AG04449 (cell line): ENCODE data around the gene ZBTB2.
"Not testable (repeated sequence)": the region's sequence is repeated elsewhere in the genome, so short reads cannot be mapped to it uniquely, and the experiment has no call there.

Experiments
- CTCF ChIA-PET: fragments of 350-600 bp; formaldehyde crosslinking; extraction: SDS; loops from one replicate; lab custom pipeline; 2021; ENCODE audit warnings: antibody characterized with exemption; lab: Yijun Ruan, JAX
- POLR2A ChIA-PET: fragments of 400-600, 350-600 bp; formaldehyde crosslinking; extraction: SDS; loops from one replicate; lab custom pipeline; 2020; ENCODE audit warnings: antibody characterized with exemption, inconsistent platforms; lab: Yijun Ruan, JAX
- DNase-seq: peaks from one replicate; pipeline ENCODE4 v3.0.0-alpha.2; 2010; ENCODE audit warnings: low read depth, low spot score
- H3K4me3 ChIP-seq: 2 replicates; pipeline ENCODE4 v1.5.1; 2011; ENCODE audit warnings: low read depth, mild to moderate bottlenecking, control low read depth, low read length
- TF ChIP-seq, protein P1 (sequence below): IDR thresholded peaks from one replicate; pipeline ENCODE4 v1.5.1; 2011; ENCODE audit warnings: mild to moderate bottlenecking, moderate library complexity, low read length, control low read depth, inconsistent platforms; ENCODE audit not compliant: insufficient read depth; ENCODE audit errors: missing control alignments

The ZBTB2 gene

DNA sequence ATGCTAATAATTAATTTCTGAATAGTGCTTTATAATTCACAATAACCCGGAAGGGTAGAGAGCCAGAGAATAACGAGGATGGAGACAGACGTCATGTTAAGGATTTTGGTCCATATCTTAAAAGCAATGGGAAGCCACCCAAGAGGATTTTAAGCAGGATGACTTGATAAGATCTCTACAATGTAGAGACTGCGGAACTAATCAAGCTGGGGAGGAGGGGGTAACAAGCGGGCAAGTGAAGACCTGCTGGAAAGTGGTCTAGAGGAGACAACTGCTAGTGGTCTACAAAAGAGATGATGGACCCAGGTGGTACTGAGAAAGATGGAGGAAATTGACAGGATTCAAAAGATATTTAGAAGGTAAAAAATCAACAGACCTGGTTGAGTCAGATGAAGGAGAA lies 7.2 kb downstream of the ZBTB2 start:
- TF ChIP-seq, protein P1, sequence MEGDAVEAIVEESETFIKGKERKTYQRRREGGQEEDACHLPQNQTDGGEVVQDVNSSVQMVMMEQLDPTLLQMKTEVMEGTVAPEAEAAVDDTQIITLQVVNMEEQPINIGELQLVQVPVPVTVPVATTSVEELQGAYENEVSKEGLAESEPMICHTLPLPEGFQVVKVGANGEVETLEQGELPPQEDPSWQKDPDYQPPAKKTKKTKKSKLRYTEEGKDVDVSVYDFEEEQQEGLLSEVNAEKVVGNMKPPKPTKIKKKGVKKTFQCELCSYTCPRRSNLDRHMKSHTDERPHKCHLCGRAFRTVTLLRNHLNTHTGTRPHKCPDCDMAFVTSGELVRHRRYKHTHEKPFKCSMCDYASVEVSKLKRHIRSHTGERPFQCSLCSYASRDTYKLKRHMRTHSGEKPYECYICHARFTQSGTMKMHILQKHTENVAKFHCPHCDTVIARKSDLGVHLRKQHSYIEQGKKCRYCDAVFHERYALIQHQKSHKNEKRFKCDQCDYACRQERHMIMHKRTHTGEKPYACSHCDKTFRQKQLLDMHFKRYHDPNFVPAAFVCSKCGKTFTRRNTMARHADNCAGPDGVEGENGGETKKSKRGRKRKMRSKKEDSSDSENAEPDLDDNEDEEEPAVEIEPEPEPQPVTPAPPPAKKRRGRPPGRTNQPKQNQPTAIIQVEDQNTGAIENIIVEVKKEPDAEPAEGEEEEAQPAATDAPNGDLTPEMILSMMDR = no peak
- H3K4me3 ChIP-seq = no peak overlapping the region
- ChIA-PET CTCF (interaction anchor here (1.5 kb wide), 1 partner anchor 50 kb away, joined by 3 read pairs; no protein-coding TSS in a partner anchor), POLR2A (no interaction called here)
- DNase-seq = no peak

DNA sequence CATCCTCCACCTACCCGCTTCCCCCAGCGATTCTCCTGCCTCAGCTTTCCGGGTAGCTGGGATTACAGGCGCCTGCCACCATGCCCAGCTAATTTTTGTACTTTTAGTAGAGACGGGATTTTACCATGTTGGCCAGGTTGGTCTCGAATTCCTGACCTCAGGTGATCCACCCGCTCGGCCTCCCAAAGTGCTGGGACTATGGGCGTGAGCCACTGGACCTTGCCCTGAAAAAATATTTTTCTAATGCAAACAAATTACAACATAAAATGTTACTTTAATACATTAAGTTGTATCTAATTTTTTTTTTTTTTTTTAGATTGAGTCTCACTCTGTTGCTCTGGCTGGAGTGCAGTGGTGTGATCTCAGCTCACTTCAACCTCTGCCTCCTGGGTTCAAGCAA lies 8.7 kb downstream of the ZBTB2 start:
- H3K4me3 ChIP-seq, POLR2A ChIA-PET, DNase-seq: not testable (repeated sequence)
- CTCF ChIA-PET = interaction anchor here (0.8 to 1.0 kb wide), 2 partner anchors 23 to 490 kb away, joined by 3 to 5 read pairs; no protein-coding TSS in a partner anchor

DNA sequence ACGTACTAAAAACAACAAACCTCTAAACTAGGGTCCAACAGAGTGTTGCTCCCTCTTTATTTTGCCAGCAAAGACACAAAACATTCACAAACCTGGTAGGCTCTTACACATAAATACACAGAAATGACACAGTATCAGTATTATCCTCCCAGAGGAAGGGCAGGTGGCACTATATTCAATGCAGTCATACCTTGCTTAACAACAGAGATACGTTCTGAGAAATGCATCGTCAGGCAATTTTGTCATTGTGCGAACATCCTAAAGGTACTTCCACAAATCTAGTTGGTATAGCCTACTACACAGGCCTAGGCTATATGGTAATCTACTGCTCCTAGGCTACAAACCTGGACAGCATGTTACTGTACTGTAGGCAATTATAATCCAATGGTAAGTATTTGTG lies 9.6 kb downstream of the ZBTB2 start:
- DNase-seq = no peak
- CTCF ChIA-PET = no interaction called here

DNA sequence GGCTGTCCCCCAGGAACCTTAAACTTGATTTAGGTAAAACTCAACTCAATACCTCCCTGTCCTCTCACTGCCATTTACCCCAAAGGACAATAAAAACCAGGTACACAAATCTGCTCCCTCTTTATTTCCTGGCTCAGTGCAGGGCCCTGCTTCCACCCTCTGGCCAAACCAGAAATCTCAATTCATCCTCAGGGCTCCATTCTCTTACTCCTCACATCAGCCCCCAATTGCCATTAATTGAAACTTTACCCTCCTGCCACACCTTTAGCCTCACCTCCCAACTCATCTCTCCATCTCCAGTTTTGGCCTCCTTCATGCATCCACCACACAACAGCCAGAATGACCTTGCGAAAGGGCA lies 10.5 kb downstream of the ZBTB2 start:
- POLR2A ChIA-PET = no interaction called here
- CTCF ChIA-PET = no interaction called here
- no peak for DNase-seq
- TF ChIP-seq, protein P1 = no peak
- no peak overlapping the region for H3K4me3 ChIP-seq

More for the DNA sequence above, 9.6 kb downstream of the ZBTB2 start:
- POLR2A ChIA-PET = no interaction called here
- TF ChIP-seq, protein P1 = no peak
- H3K4me3 ChIP-seq = no peak overlapping the region

DNA sequence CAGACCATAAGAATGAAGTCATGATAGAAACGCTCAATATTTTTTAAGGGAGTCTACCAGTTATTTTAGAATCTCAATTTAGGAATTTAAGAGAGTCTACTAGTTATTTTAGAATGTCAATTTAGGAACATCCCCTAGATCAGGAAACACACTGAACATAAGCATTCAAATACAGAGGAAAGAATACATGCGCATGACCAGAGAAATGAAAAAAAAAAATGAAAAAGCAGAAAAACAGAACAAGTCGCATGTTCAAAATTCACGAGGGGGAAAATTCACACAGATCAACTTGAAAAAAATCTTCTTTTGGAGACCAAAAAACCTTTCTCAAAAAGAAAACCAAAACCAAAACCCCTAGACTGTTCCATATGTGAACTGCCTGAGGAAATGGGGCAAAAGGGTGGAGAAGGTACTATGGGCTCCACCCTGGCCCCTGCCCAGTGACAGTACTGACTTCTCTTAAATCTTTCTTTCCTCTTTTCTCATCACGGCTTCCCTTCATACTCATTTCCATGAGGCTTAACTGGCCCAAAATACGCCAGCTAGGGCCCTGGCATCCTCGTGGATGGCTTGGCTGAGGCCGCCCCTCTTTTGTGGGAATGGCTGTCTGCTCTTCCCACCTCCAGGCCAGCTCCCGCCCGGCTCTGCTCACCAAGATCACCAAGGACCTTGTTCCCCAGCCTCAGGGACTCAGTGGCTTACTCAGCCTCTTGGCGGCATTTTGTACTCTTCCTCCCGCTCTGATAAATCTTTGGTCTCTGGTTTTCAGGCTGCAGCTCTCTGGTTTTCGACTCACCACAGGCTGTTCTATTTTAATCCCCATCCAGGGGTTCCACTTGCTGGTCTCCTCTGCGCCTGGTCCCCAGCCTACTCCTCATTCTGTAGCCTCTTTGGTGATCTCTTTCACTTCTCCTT lies 11.2 kb downstream of the ZBTB2 start:
- no peak overlapping the region for H3K4me3 ChIP-seq
- CTCF ChIA-PET = no interaction called here
- TF ChIP-seq, protein P1 = no peak
- POLR2A ChIA-PET = no interaction called here
- no peak for DNase-seq

DNA sequence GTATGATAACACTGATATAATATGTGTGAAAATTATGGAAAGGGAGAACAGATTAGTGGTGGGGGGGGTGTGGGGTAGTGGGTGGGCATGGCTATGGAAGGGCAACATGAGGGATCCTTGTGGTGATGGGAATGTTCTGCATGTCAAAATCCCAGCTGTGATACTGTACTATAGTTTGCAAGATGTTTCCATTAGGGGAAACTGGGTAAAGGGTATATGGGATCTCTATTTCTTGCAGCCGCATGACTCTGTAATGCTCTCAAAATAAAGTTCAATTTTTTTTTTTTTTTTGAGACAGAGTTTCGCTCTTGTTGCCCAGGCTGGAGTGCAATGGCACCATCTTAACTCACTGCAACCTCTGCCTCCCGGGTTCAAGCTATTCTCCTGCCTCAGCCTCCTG lies 14.3 kb downstream of the ZBTB2 start:
- DNase-seq = no peak
- TF ChIP-seq, protein P1 = no peak
- POLR2A ChIA-PET = no interaction called here
- CTCF ChIA-PET = interaction anchor here (1.0 to 1.1 kb wide), 2 partner anchors 52 to 484 kb away, joined by 3 to 4 read pairs; no protein-coding TSS in a partner anchor
- H3K4me3 ChIP-seq = no peak overlapping the region

DNA sequence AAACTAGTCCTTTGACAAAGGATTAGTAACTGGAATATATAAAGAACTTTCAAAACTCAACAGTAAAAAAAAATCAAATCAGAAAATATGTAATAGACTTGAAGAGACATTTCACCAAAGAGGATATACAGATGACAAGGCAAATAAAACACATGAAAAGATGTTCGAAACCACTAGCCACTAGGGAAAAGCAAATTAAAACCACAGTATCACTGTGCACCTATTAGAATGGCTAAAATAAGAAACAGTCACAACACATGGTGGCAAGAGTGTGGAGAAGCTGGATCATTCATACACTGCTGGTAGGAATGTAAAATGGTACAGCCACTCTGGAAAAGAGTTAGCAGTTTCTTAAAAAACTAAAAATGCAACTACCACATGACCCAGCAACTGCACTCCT lies 14.9 kb downstream of the ZBTB2 start:
- CTCF ChIA-PET = interaction anchor here (1.0 to 1.3 kb wide), 3 partner anchors 9 to 484 kb away, joined by 3 to 4 read pairs (median 4); no protein-coding TSS in a partner anchor
- POLR2A ChIA-PET = no interaction called here
- no peak for DNase-seq
- H3K4me3 ChIP-seq = no peak overlapping the region
- TF ChIP-seq, protein P1 = no peak
